CD4-positive, alpha-beta T cell (primary cell): ENCODE data around the gene CPB2. TPM values are rescaled to one million over a fixed set of nuclear protein-coding genes. Genes with fewer than 3 reads are reported as not detected.

Source experiments
- ATAC-seq: fragments of 200-7000 bp; cut with Tn5 transposase; one replicate; pipeline ENCODE4 v1.10.0; 2022; ENCODE audit warnings: mild to moderate bottlenecking; ENCODE audit not compliant: poor library complexity
- CTCF ChIA-PET: fragments of 350-600 bp; sonication (Branson Sonifier 250); formaldehyde crosslinking; loops from one replicate; lab custom pipeline; 2021; ENCODE audit warnings: antibody characterized with exemption, inconsistent platforms; lab: Charles Lee
- POLR2A ChIA-PET: fragments of 350-600 bp; sonication (Branson Sonifier 250); formaldehyde crosslinking; loops from one replicate; lab custom pipeline; 2021; ENCODE audit warnings: antibody characterized with exemption, inconsistent platforms; lab: Charles Lee
- DNase-seq, 14 experiments: peaks; one replicate each; pipeline ENCODE4 v3.0.0-alpha.2; 2013 to 2020; ENCODE audit warnings: mixed read lengths in 2 of 14
- H3K27ac ChIP-seq, 2 donors: one replicate each; pipeline versions ENCODE4 v1.5.1 to v1.7.0; 2013; ENCODE audit warnings: low read length in 2 of 2, low read depth in 1 of 2, mild to moderate bottlenecking in 1 of 2
- H3K27me3 ChIP-seq, 2 experiments: 1 replicate in 1 of 2; 2 replicates in 1 of 2; pipeline versions ENCODE4 v1.6.1 to v1.7.0; 2013; ENCODE audit warnings: low read length in 2 of 2, control low read depth in 1 of 2, mild to moderate bottlenecking in 1 of 2, moderate library complexity in 1 of 2; ENCODE audit not compliant: insufficient read depth in 2 of 2, control insufficient read depth in 1 of 2
- H3K36me3 ChIP-seq: one replicate; pipeline ENCODE4 v1.6.1; 2013; ENCODE audit warnings: low read length, control low read depth; ENCODE audit not compliant: insufficient read depth
- H3K4me1 ChIP-seq: one replicate; pipeline ENCODE4 v1.6.1; 2013; ENCODE audit warnings: low read length, control low read depth; ENCODE audit not compliant: insufficient read depth
- H3K4me3 ChIP-seq: one replicate; pipeline ENCODE4 v1.5.1; 2013; ENCODE audit warnings: mild to moderate bottlenecking, low read length, moderate library complexity
- H3K9me3 ChIP-seq, 2 experiments: 1 replicate in 1 of 2; 2 replicates in 1 of 2; pipeline versions ENCODE4 v1.6.1 to v1.7.0; 2013; ENCODE audit warnings: low read length in 2 of 2, mild to moderate bottlenecking in 2 of 2, control low read depth in 1 of 2, moderate library complexity in 1 of 2; ENCODE audit not compliant: control insufficient read depth in 1 of 2, insufficient read depth in 1 of 2
- H3K27ac Mint-ChIP-seq: one replicate; pipeline ENCODE4 v1.8.0; 2020; ENCODE audit warnings: mixed read lengths
- H3K27me3 Mint-ChIP-seq: one replicate; pipeline ENCODE4 v1.8.0; 2021; ENCODE audit warnings: mixed read lengths
- H3K36me3 Mint-ChIP-seq: one replicate; pipeline ENCODE4 v1.8.0; 2021; ENCODE audit warnings: low read depth, mixed read lengths
- H3K4me1 Mint-ChIP-seq: one replicate; pipeline ENCODE4 v1.8.0; 2021; ENCODE audit warnings: low read depth, mixed read lengths
- H3K4me3 Mint-ChIP-seq: one replicate; pipeline ENCODE4 v1.8.0; 2020; ENCODE audit warnings: mild to moderate bottlenecking, mixed read lengths
- H3K9me3 Mint-ChIP-seq: one replicate; pipeline ENCODE4 v1.8.0; 2020; ENCODE audit warnings: mixed read lengths
- intact Hi-C, 2 experiments: fragments of 100-400 bp; cut with DNase I in 1 of 2; cut with micrococcal nuclease in 1 of 2; formaldehyde crosslinking; loops; one replicate each; pipeline versions ENCODE4 v1.15.1 to v1.9.0; 2023 to 2025; cut with DNase I, micrococcal nuclease
- total RNA-seq, 174 experiments: library from RNA in 2 of 174; stranded (reverse) in 2 of 174; gene quantifications; one replicate each; pipeline ENCODE4 v1.2.3 and lab custom pipeline; 2021 to 2026
- TF ChIP-seq, protein P1 (sequence below): fragments of 200-600 bp; IDR thresholded peaks from one replicate; pipeline ENCODE4 v1.8.0; 2022; ENCODE audit warnings: antibody characterized with exemption, mild to moderate bottlenecking

CPB2 gene
- total RNA-seq, 2 experiments from 2014 or later = not detected

- DNase-seq (no peak), ATAC-seq (peak; percentile 24)
- intact Hi-C loops = loop anchor here (1.0 to 10.0 kb wide), 10 partner anchors 74 to 1475 kb away; partner anchors contain the start of genes GPALPP1 (in 1 of the 2), LCP1 (in 1 of the 2), NUFIP1 (in 1 of the 2) and TPT1 (in 1 of the 2)
- no peaks in the 10 kb centered on the region for H3K9me3 Mint-ChIP-seq
- Histone ChIP-seq H3K27ac (peak overlapping the region; percentile 97), H3K27me3 (peaks cover 0 to 10% of the 10 kb centered on the region in 2 experiments), H3K4me1 (peaks cover 2% of the 10 kb centered on the region), H3K4me3 (peak overlapping the region; percentile 84), H3K9me3 (no peaks in the 10 kb centered on the region), H3K36me3 (no peaks in the 10 kb centered on the region)
- H3K36me3 Mint-ChIP-seq = peaks cover 24% of the 10 kb centered on the region
- peaks cover 59% of the 10 kb centered on the region for H3K4me1 Mint-ChIP-seq
- ChIA-PET CTCF (interaction anchor here (0.7 to 1.5 kb wide), 6 partner anchors 9 to 269 kb away, joined by 3 to 7 read pairs (median 4); partner anchors contain the start of gene LCP1), POLR2A (interaction anchor here (0.6 to 2.1 kb wide), 15 partner anchors 10 to 716 kb away, joined by 3 to 18 read pairs (median 4); partner anchors contain the start of genes LCP1 and SLC25A30)
- TF ChIP-seq, protein P1, sequence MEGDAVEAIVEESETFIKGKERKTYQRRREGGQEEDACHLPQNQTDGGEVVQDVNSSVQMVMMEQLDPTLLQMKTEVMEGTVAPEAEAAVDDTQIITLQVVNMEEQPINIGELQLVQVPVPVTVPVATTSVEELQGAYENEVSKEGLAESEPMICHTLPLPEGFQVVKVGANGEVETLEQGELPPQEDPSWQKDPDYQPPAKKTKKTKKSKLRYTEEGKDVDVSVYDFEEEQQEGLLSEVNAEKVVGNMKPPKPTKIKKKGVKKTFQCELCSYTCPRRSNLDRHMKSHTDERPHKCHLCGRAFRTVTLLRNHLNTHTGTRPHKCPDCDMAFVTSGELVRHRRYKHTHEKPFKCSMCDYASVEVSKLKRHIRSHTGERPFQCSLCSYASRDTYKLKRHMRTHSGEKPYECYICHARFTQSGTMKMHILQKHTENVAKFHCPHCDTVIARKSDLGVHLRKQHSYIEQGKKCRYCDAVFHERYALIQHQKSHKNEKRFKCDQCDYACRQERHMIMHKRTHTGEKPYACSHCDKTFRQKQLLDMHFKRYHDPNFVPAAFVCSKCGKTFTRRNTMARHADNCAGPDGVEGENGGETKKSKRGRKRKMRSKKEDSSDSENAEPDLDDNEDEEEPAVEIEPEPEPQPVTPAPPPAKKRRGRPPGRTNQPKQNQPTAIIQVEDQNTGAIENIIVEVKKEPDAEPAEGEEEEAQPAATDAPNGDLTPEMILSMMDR = no peak
- peak overlapping the region; percentile 86 for H3K27ac Mint-ChIP-seq
- H3K4me3 Mint-ChIP-seq = peak overlapping the region; percentile 91
- peaks cover 22% of the 10 kb centered on the region for H3K27me3 Mint-ChIP-seq
Observed at GRCh38 chr13:46051968-46052318, 52.9 kb downstream of the CPB2 start.

- intact Hi-C loops = loop anchor here (5.0 to 10.0 kb wide), 9 partner anchors 122 to 1473 kb away; partner anchors contain the start of genes GPALPP1 (in 1 of the 2), LCP1 (in 1 of the 2), NUFIP1 (in 1 of the 2) and TPT1 (in 1 of the 2)
- peaks cover 0 to 10% of the 10 kb centered on the region in 2 experiments for H3K27me3 ChIP-seq
- Mint-ChIP-seq H3K27ac (peak overlapping the region; percentile 27), H3K27me3 (peaks cover 13% of the 10 kb centered on the region), H3K4me1 (peaks cover 64% of the 10 kb centered on the region), H3K4me3 (peak overlapping the region; percentile 56), H3K36me3 (peaks cover 30% of the 10 kb centered on the region), H3K9me3 (no peaks in the 10 kb centered on the region)
- H3K4me1 ChIP-seq = peaks cover 2% of the 10 kb centered on the region
- H3K27ac ChIP-seq = no peak overlapping the region
- H3K4me3 ChIP-seq = no peak overlapping the region
- ChIA-PET CTCF (interaction anchor here (0.9 kb wide), 1 partner anchor 9 kb away, joined by 3 read pairs; no protein-coding TSS in a partner anchor), POLR2A (no interaction called here)
- TF ChIP-seq, protein P1 = no peak
- H3K36me3 ChIP-seq = no peaks in the 10 kb centered on the region
- ATAC-seq (no peak), DNase-seq (no peak)
- H3K9me3 ChIP-seq = no peaks in the 10 kb centered on the region
Observed at GRCh38 chr13:46050771-46051170, 54.1 kb downstream of the CPB2 start.

DNA sequence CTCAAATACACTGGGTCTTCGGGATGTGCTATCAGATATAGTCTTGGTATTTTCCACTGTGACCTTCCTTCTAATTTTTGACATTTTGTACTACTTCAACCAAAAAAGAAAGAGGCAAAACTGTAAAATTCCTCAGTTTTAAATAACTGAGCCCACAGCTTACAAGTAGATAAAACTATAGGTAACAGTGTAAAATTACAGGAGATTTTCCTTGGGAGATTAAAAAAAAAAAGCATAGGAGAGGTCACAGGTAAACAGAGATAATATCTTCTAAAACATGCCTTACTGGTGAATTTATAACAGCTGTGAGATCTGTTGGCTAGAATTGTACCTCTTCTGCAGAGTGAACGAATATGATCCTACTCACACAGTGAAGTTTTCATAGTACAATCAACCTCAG lies 59.4 kb downstream of the CPB2 start:
- H3K4me1 ChIP-seq = no peaks in the 10 kb centered on the region
- TF ChIP-seq, protein P1 = no peak
- no peak overlapping the region for H3K4me3 ChIP-seq
- intact Hi-C loops = no loop called here
- no peak overlapping the region for H3K4me3 Mint-ChIP-seq
- H3K9me3 ChIP-seq = no peaks in the 10 kb centered on the region
- no peak overlapping the region for H3K27ac ChIP-seq
- ATAC-seq (no peak), DNase-seq (no peak)
- H3K36me3 ChIP-seq = peaks cover 22% of the 10 kb centered on the region
- ChIA-PET POLR2A (no interaction called here), CTCF (no interaction called here)
- H3K4me1 Mint-ChIP-seq = peaks cover 59% of the 10 kb centered on the region
- H3K27me3 Mint-ChIP-seq = no peaks in the 10 kb centered on the region
- H3K27ac Mint-ChIP-seq = no peak overlapping the region
- peaks cover 45% of the 10 kb centered on the region for H3K36me3 Mint-ChIP-seq
- H3K27me3 ChIP-seq = no peaks in the 10 kb centered on the region
- no peaks in the 10 kb centered on the region for H3K9me3 Mint-ChIP-seq
